NB4 (cell line): ENCODE results near the gene OPCML.

Experiments
- CTCF ChIP-seq: IDR thresholded peaks from one replicate; pipeline ENCODE4 v1.5.1; 2012; ENCODE audit warnings: low read depth, low read length
- MAX ChIP-seq: IDR thresholded peaks from 2 replicates; pipeline ENCODE4 v1.6.1; 2011; ENCODE audit warnings: low read depth, low read length
- MYC ChIP-seq: IDR thresholded peaks from 2 replicates; pipeline ENCODE4 v1.6.1; 2011; ENCODE audit warnings: low read depth, low read length
- POLR2A ChIP-seq: IDR thresholded peaks from 2 replicates; pipeline ENCODE4 v1.6.1; 2011; ENCODE audit warnings: mild to moderate bottlenecking; ENCODE audit not compliant: insufficient read length; ENCODE audit errors: extremely low read depth

GRCh38 chr11:133500936-133501335 is 31.4 kb downstream of the OPCML start:
- TF ChIP-seq CTCF (no peak), POLR2A (no peak), MYC (no peak), MAX (no peak)
